Endothelial cell of umbilical vein (primary cell): ENCODE data around the gene SERGEF. TPM values are rescaled to one million over a fixed set of nuclear protein-coding genes. Genes with fewer than 3 reads are reported as not detected.

Experiments
- BruUV-seq: library from RNA; stranded (reverse); fragments of 400-500 nt; replicated peaks from 2 replicates; lab custom pipeline; 2021; lab: Mats Ljungman, UMichigan
- CTCF ChIA-PET: fragments of 300-600, 350-600 bp; sonication (Branson Sonifier 250); formaldehyde crosslinking; loops from one replicate; lab custom pipeline; 2021; ENCODE audit warnings: antibody characterized with exemption, inconsistent platforms; lab: Charles Lee
- POLR2A ChIA-PET: fragments of 300-600, 350-600 bp; sonication (Branson Sonifier 250); formaldehyde crosslinking; loops from one replicate; lab custom pipeline; 2021; ENCODE audit warnings: antibody characterized with exemption, inconsistent platforms; lab: Charles Lee
- DNase-seq: peaks from one replicate; pipeline ENCODE4 v3.0.0-alpha.2; 2011; ENCODE audit warnings: low read depth, low spot score
- FAIRE-seq: peaks from 2 replicates; lab custom pipeline; 2011; peaks lifted over from hg19 to GRCh38; lab: Jason Lieb, UNC
- H2AFZ ChIP-seq: 2 replicates; pipeline ENCODE4 v1.6.0; 2012; ENCODE audit warnings: low read depth, low read length, control low read depth, inconsistent platforms
- H3K27ac ChIP-seq: 2 replicates; pipeline ENCODE4 v1.5.1; 2011; ENCODE audit warnings: low read depth, mild to moderate bottlenecking, control low read depth, low read length, moderate library complexity; ENCODE audit not compliant: insufficient read depth
- H3K27me3 ChIP-seq, 2 experiments: 2 replicates each; pipeline versions ENCODE4 v1.6.0 to v1.6.1; 2011; ENCODE audit warnings: low read length in 2 of 2, mixed read lengths in 1 of 2; ENCODE audit not compliant: control insufficient read depth in 2 of 2, insufficient read depth in 2 of 2
- H3K36me3 ChIP-seq, 2 experiments: 2 replicates in 1 of 2; 3 replicates in 1 of 2; pipeline ENCODE4 v1.5.1; 2011; ENCODE audit warnings: low read length in 2 of 2, mild to moderate bottlenecking in 1 of 2, moderate library complexity in 1 of 2; ENCODE audit not compliant: control insufficient read depth in 2 of 2, insufficient read depth in 2 of 2; ENCODE audit errors: extremely low read depth in 1 of 2
- H3K4me1 ChIP-seq: 3 replicates; pipeline ENCODE4 v1.5.1; 2011; ENCODE audit warnings: mild to moderate bottlenecking, low read length; ENCODE audit not compliant: control insufficient read depth, insufficient read depth; ENCODE audit errors: extremely low read depth
- H3K4me2 ChIP-seq: 2 replicates; pipeline ENCODE4 v1.6.1; 2011; ENCODE audit warnings: low read length, control low read depth, mixed read lengths; ENCODE audit not compliant: insufficient read depth
- H3K4me3 ChIP-seq, 3 experiments: fragments of 200-600 bp in 1 of 3; sonication (generic), shearing (Covaris generic) in 1 of 3; replicated peaks in 1 of 3; 2 replicates each; pipeline ENCODE4 v1.5.1; 2011 to 2016; ENCODE audit warnings: control low read depth in 3 of 3, low read length in 3 of 3, mild to moderate bottlenecking in 2 of 3, inconsistent platforms in 1 of 3, low read depth in 1 of 3, moderate library complexity in 1 of 3; ENCODE audit not compliant: insufficient read depth in 1 of 3
- H3K79me2 ChIP-seq: 2 replicates; pipeline ENCODE4 v1.6.0; 2012; ENCODE audit warnings: low read length, inconsistent platforms; ENCODE audit not compliant: control insufficient read depth, insufficient read depth
- H3K9ac ChIP-seq: replicated peaks from 2 replicates; pipeline ENCODE3; 2011; ENCODE audit warnings: low read length, control low read depth; ENCODE audit not compliant: insufficient read depth; ENCODE audit errors: extremely low read depth
- H3K9me1 ChIP-seq: replicated peaks from 3 replicates; pipeline ENCODE4 v1.6.0; 2011; ENCODE audit warnings: mild to moderate bottlenecking, low read length; ENCODE audit not compliant: control insufficient read depth, insufficient read depth; ENCODE audit errors: extremely low read depth
- H3K9me3 ChIP-seq: replicated peaks from 2 replicates; pipeline ENCODE4 v1.5.1; 2012; ENCODE audit warnings: low read length, inconsistent platforms; ENCODE audit not compliant: control insufficient read depth, insufficient read depth
- H4K20me1 ChIP-seq: replicated peaks from 2 replicates; pipeline ENCODE3; 2011; ENCODE audit warnings: mild to moderate bottlenecking, low read length; ENCODE audit not compliant: control insufficient read depth, insufficient read depth; ENCODE audit errors: extremely low read depth
- CTCF ChIP-seq, 2 donors: IDR thresholded peaks; 1 replicate in 1 of 2; 2 replicates in 1 of 2; pipeline ENCODE4 v1.5.1; 2011; ENCODE audit warnings: low read length in 2 of 2, mild to moderate bottlenecking in 2 of 2, moderate library complexity in 2 of 2, control low read depth in 1 of 2, inconsistent platforms in 1 of 2, low read depth in 1 of 2; ENCODE audit not compliant: insufficient read depth in 1 of 2; ENCODE audit errors: extremely low read depth in 1 of 2
- EZH2 ChIP-seq: IDR thresholded peaks from 2 replicates; pipeline ENCODE4 v1.6.1; 2012; ENCODE audit warnings: borderline replicate concordance, low read depth, mild to moderate bottlenecking, moderate library complexity, low read length, inconsistent platforms; ENCODE audit not compliant: severe bottlenecking
- FOS ChIP-seq: IDR thresholded peaks from 2 replicates; pipeline ENCODE4 v1.6.1; 2011; ENCODE audit warnings: mild to moderate bottlenecking, low read length, moderate library complexity, borderline replicate concordance; ENCODE audit not compliant: insufficient read depth
- JUN ChIP-seq: IDR thresholded peaks from 2 replicates; pipeline ENCODE4 v1.6.1; 2011; ENCODE audit warnings: borderline replicate concordance, low read depth; ENCODE audit not compliant: insufficient read length, insufficient read depth
- MAX ChIP-seq: IDR thresholded peaks from 2 replicates; pipeline ENCODE4 v1.6.1; 2011; ENCODE audit not compliant: insufficient read depth, insufficient read length
- MYC ChIP-seq: IDR thresholded peaks from one replicate; pipeline ENCODE4 v1.6.1; 2011; ENCODE audit warnings: mild to moderate bottlenecking, low read depth, low read length
- POLR2A ChIP-seq: IDR thresholded peaks from 2 replicates; pipeline ENCODE4 v1.6.1; 2012; ENCODE audit warnings: low read depth, mild to moderate bottlenecking, control low read depth, low read length
- POLR2AphosphoS5 ChIP-seq: IDR thresholded peaks from 2 replicates; pipeline ENCODE4 v1.6.1; 2012; ENCODE audit warnings: low read depth, mild to moderate bottlenecking, control low read depth, low read length, moderate library complexity; ENCODE audit not compliant: insufficient read depth
- dilution Hi-C: fragments of 300-500 bp; cut with MboI; formaldehyde crosslinking; loops from one replicate; pipeline ENCODE4 v1.15.0; 2019; ENCODE audit warnings: low sequenced_read_pairs; ENCODE audit not compliant: extremely low pct_ligation_motif_present
- intact Hi-C: fragments of 100-400 bp; cut with micrococcal nuclease; formaldehyde crosslinking; loops from one replicate; pipeline ENCODE4 v1.10.0; 2022
- polyA plus RNA-seq, 4 experiments: library from polyadenylated mRNA; depleted of rRNA in 3 of 4; stranded (reverse) in 3 of 4; unstranded in 1 of 4; fragments of >200 nt; gene quantifications; 2 replicates each; pipeline versions ENCODE4 v1.2.1 to v1.2.3, GENCODE V29; 2011 to 2012; ENCODE audit warnings: missing spikeins in 1 of 4
- total RNA-seq: library from RNA; stranded (reverse); gene quantifications from 2 replicates; pipeline ENCODE4 v1.2.3, GENCODE V29; 2021

The SERGEF gene
- total and polyA plus RNA-seq, 2 donors (not counting 3 experiments of a cell fraction or from before 2014, with no cell fraction given), result 8.7 to 16.7 TPM

GRCh38 chr11:17799147-17799546 lies 213.7 kb downstream of the SERGEF start:
- H3K27ac ChIP-seq, result no peak overlapping the region
- BruUV-seq, result no TSS peak
- no peaks in the 10 kb centered on the region for H3K9me1 ChIP-seq
- no peak overlapping the region for H3K4me2 ChIP-seq
- no peaks in the 10 kb centered on the region for H3K27me3 ChIP-seq
- DNase-seq (no peak), FAIRE-seq (no peak)
- dilution Hi-C loops (no loop called here), intact Hi-C loops (no loop called here)
- ChIA-PET POLR2A (no interaction called here), CTCF (no interaction called here)
- H2AFZ ChIP-seq, result no peak overlapping the region
- no peak overlapping the region for H3K9ac ChIP-seq
- no peaks in the 10 kb centered on the region for H3K9me3 ChIP-seq
- H4K20me1 ChIP-seq, result no peaks in the 10 kb centered on the region
- H3K4me1 ChIP-seq, result no peaks in the 10 kb centered on the region
- no peak overlapping the region for H3K4me3 ChIP-seq
- no peak for TF ChIP-seq JUN
- no peak for TF ChIP-seq EZH2
- TF ChIP-seq POLR2AphosphoS5, result no peak
- TF ChIP-seq FOS, result no peak
- no peak for TF ChIP-seq MAX
- no peak for TF ChIP-seq POLR2A
- TF ChIP-seq CTCF (IDR thresholded peaks at IDR 0.05; ENCODE audit: extremely low read depth in 1 of 2, insufficient read depth in 1 of 2, low read depth in 1 of 2, low read length in 2 of 2), result no peak
- no peak for TF ChIP-seq MYC
- no peaks in the 10 kb centered on the region for H3K36me3 ChIP-seq
- H3K79me2 ChIP-seq, result no peaks in the 10 kb centered on the region
